HUES6 (cell line): ENCODE data around the gene WDR11.

Source experiments
- H3K27ac ChIP-seq: 2 replicates; pipeline ENCODE4 v1.7.0; 2013; ENCODE audit warnings: low read depth, mild to moderate bottlenecking, low read length, inconsistent platforms
- H3K27me3 ChIP-seq: 2 replicates; pipeline ENCODE4 v1.6.1; 2013; ENCODE audit warnings: low read length; ENCODE audit not compliant: control insufficient read depth, insufficient read depth
- H3K36me3 ChIP-seq: 2 replicates; pipeline ENCODE4 v1.6.1; 2013; ENCODE audit warnings: low read length; ENCODE audit not compliant: control insufficient read depth, insufficient read depth
- H3K4me1 ChIP-seq: 2 replicates; pipeline ENCODE4 v1.6.1; 2013; ENCODE audit warnings: low read length; ENCODE audit not compliant: control insufficient read depth, insufficient read depth
- H3K4me3 ChIP-seq: 2 replicates; pipeline ENCODE4 v1.5.1; 2013; ENCODE audit warnings: low read depth, low read length
- H3K9ac ChIP-seq: one replicate; pipeline ENCODE4 v1.6.1; 2013; ENCODE audit warnings: mild to moderate bottlenecking, low read length
- H3K9me3 ChIP-seq: 2 replicates; pipeline ENCODE4 v1.6.1; 2013; ENCODE audit warnings: low read depth, low read length; ENCODE audit not compliant: control insufficient read depth, insufficient read depth

The WDR11 gene

GRCh38 chr10:120823266-120823665, 27.9 kb upstream of the WDR11 start:
- Histone ChIP-seq H3K9me3 (no peaks in the 10 kb centered on the region), H3K27ac (no peak overlapping the region), H3K9ac (no peak overlapping the region), H3K27me3 (no peaks in the 10 kb centered on the region), H3K4me3 (no peak overlapping the region), H3K4me1 (peaks cover 25% of the 10 kb centered on the region), H3K36me3 (no peaks in the 10 kb centered on the region)

GRCh38 chr10:120824881-120825309, 26.3 kb upstream of the WDR11 start:
- no peaks in the 10 kb centered on the region for H3K27me3 ChIP-seq
- H3K36me3 ChIP-seq = no peaks in the 10 kb centered on the region
- no peaks in the 10 kb centered on the region for H3K9me3 ChIP-seq
- no peak overlapping the region for H3K27ac ChIP-seq
- H3K4me3 ChIP-seq = no peak overlapping the region
- H3K9ac ChIP-seq = no peak overlapping the region
- peaks cover 25% of the 10 kb centered on the region for H3K4me1 ChIP-seq

- Histone ChIP-seq H3K36me3 (no peaks in the 10 kb centered on the region), H3K27me3 (no peaks in the 10 kb centered on the region), H3K27ac (no peak overlapping the region), H3K9ac (no peak overlapping the region), H3K9me3 (no peaks in the 10 kb centered on the region), H3K4me3 (no peak overlapping the region), H3K4me1 (peaks cover 25% of the 10 kb centered on the region)
Observed at GRCh38 chr10:120825878-120826769, 25.0 kb upstream of the WDR11 start.

- H3K36me3 ChIP-seq = no peaks in the 10 kb centered on the region
- H3K4me1 ChIP-seq = peaks cover 25% of the 10 kb centered on the region
- no peak overlapping the region for H3K9ac ChIP-seq
- no peaks in the 10 kb centered on the region for H3K9me3 ChIP-seq
- H3K27ac ChIP-seq = no peak overlapping the region
- H3K4me3 ChIP-seq = no peak overlapping the region
- H3K27me3 ChIP-seq = no peaks in the 10 kb centered on the region
Observed at GRCh38 chr10:120827251-120827875, 23.8 kb upstream of the WDR11 start.

GRCh38 chr10:120828763-120829319, 22.3 kb upstream of the WDR11 start:
- no peak overlapping the region for H3K4me3 ChIP-seq
- H3K9me3 ChIP-seq = no peaks in the 10 kb centered on the region
- H3K9ac ChIP-seq = no peak overlapping the region
- no peaks in the 10 kb centered on the region for H3K27me3 ChIP-seq
- H3K27ac ChIP-seq = no peak overlapping the region
- no peaks in the 10 kb centered on the region for H3K36me3 ChIP-seq
- peaks cover 25% of the 10 kb centered on the region for H3K4me1 ChIP-seq

- Histone ChIP-seq H3K4me1 (0 out of 2 replicates have a peak, but pooled peaks cover 3% of the 10 kb centered on the region), H3K4me3 (no peak overlapping the region), H3K9ac (no peak overlapping the region), H3K27me3 (no peaks in the 10 kb centered on the region), H3K27ac (no peak overlapping the region), H3K9me3 (no peaks in the 10 kb centered on the region), H3K36me3 (no peaks in the 10 kb centered on the region)
Observed at GRCh38 chr10:120832106-120832505, 19.1 kb upstream of the WDR11 start.

GRCh38 chr10:120833222-120833928, 17.8 kb upstream of the WDR11 start:
- no peak overlapping the region for H3K27ac ChIP-seq
- H3K36me3 ChIP-seq = no peaks in the 10 kb centered on the region
- no peaks in the 10 kb centered on the region for H3K9me3 ChIP-seq
- H3K4me1 ChIP-seq = no peaks in the 10 kb centered on the region
- H3K4me3 ChIP-seq = no peak overlapping the region
- H3K27me3 ChIP-seq = no peaks in the 10 kb centered on the region
- no peak overlapping the region for H3K9ac ChIP-seq

- Histone ChIP-seq H3K4me1 (no peaks in the 10 kb centered on the region), H3K36me3 (no peaks in the 10 kb centered on the region), H3K27me3 (no peaks in the 10 kb centered on the region), H3K27ac (no peak overlapping the region), H3K9ac (no peak overlapping the region), H3K9me3 (no peaks in the 10 kb centered on the region), H3K4me3 (no peak overlapping the region)
Observed at GRCh38 chr10:120835603-120836002, 15.6 kb upstream of the WDR11 start.

- H3K27ac ChIP-seq = no peak overlapping the region
- H3K27me3 ChIP-seq = no peaks in the 10 kb centered on the region
- no peak overlapping the region for H3K9ac ChIP-seq
- H3K4me1 ChIP-seq = no peaks in the 10 kb centered on the region
- H3K4me3 ChIP-seq = no peak overlapping the region
- no peaks in the 10 kb centered on the region for H3K9me3 ChIP-seq
- H3K36me3 ChIP-seq = no peaks in the 10 kb centered on the region
Observed at GRCh38 chr10:120838941-120839340, 12.2 kb upstream of the WDR11 start.

GRCh38 chr10:120841522-120842189, 9.5 kb upstream of the WDR11 start:
- Histone ChIP-seq H3K36me3 (no peaks in the 10 kb centered on the region), H3K27me3 (no peaks in the 10 kb centered on the region), H3K9ac (no peak overlapping the region), H3K9me3 (no peaks in the 10 kb centered on the region), H3K4me1 (no peaks in the 10 kb centered on the region), H3K4me3 (no peak overlapping the region), H3K27ac (no peak overlapping the region)
